Stomach (tissue), 9 donors: ENCODE data around the gene GMDS. TPM values are rescaled to one million over a fixed set of nuclear protein-coding genes. Genes with fewer than 3 reads are reported as not detected.

ENCODE experiments used
- DNase-seq, 2 donors: peaks; one replicate each; pipeline versions ENCODE4 v3.0.0 to v3.0.0-alpha.2; 2013 to 2019
- H3K27ac ChIP-seq, 5 donors: fragments of 200-600 bp in 4 of 5; sonication (generic) in 4 of 5; one replicate each; pipeline ENCODE4 v1.5.1; 2013 to 2019; ENCODE audit warnings: mild to moderate bottlenecking in 1 of 5, moderate library complexity in 1 of 5
- H3K27me3 ChIP-seq, 3 donors: fragments of 200-600 bp; sonication (generic); one replicate each; pipeline ENCODE4 v1.5.1; 2017 to 2019; ENCODE audit warnings: mixed run types in 1 of 3
- H3K36me3 ChIP-seq, 4 donors: fragments of 200-600 bp; sonication (generic); 1 replicate in 3 of 4; 2 replicates in 1 of 4; pipeline ENCODE4 v1.5.1; 2016 to 2019
- H3K4me1 ChIP-seq, 4 donors: fragments of 200-600 bp; sonication (generic); one replicate each; pipeline ENCODE4 v1.5.1; 2016 to 2019
- H3K4me3 ChIP-seq, 4 donors: fragments of 200-600 bp; sonication (generic) in 3 of 4; one replicate each; pipeline ENCODE4 v1.5.1; 2016 to 2019; ENCODE audit warnings: mild to moderate bottlenecking in 1 of 4
- H3K9me3 ChIP-seq, 4 donors: fragments of 200-600 bp; sonication (generic); one replicate each; pipeline ENCODE4 v1.5.1; 2016 to 2019
- CTCF ChIP-seq, 7 experiments: fragments of 450-650 bp in 4 of 7; fragments of 200-600 bp in 3 of 7; sonication (generic) in 3 of 7; IDR thresholded peaks; one replicate each; pipeline ENCODE4 v1.5.1; 2016 to 2019; ENCODE audit warnings: antibody characterized with exemption in 7 of 7, control low read depth in 2 of 7, mild to moderate bottlenecking in 1 of 7
- EP300 ChIP-seq: sonication (generic); formaldehyde crosslinking; IDR thresholded peaks from one replicate; pipeline ENCODE4 v1.6.1; 2017; ENCODE audit warnings: antibody characterized with exemption
- POLR2A ChIP-seq, 4 donors: fragments of 450-650 bp; IDR thresholded peaks; one replicate each; pipeline ENCODE4 v1.6.1; 2016; ENCODE audit warnings: antibody characterized with exemption in 4 of 4, control low read depth in 2 of 4, mild to moderate bottlenecking in 1 of 4, moderate library complexity in 1 of 4
- POLR2AphosphoS5 ChIP-seq, 3 donors: sonication (generic); formaldehyde crosslinking; IDR thresholded peaks; one replicate each; pipeline ENCODE4 v1.6.1; 2016; ENCODE audit warnings: antibody characterized with exemption in 3 of 3
- WGBS, 5 donors: extraction: QIAGEN DNeasy Blood & Tissue Kit in 3 of 5; methylation state at CpG; one replicate each; pipeline versions ENCODE4 v1.1.5 to v1.1.7; 2013 to 2018; 5-methylcytosine and 5-hydroxymethylcytosine counted together
- intact Hi-C: fragments of 100-400 bp; cut with DNase I; formaldehyde crosslinking; loops from one replicate; pipeline ENCODE4 v1.15.1; 2023; ENCODE audit warnings: low total_unique reads
- polyA plus RNA-seq, 3 donors: library from polyadenylated mRNA; stranded (reverse); fragments of 200-250 nt; gene quantifications; one replicate each; pipeline ENCODE4 v1.2.3, GENCODE V29; 2013
- total RNA-seq, 5 donors: library from RNA; depleted of rRNA; stranded (reverse); fragments of >200 nt; gene quantifications; one replicate each; pipeline versions ENCODE4 v1.1.0 to v1.2.3, GENCODE V29; 2014 to 2016
- donor health status: healthy with polysubstance abuse.
- donor health status: Bipolar disorder and iron deficiency.
- donor health status: healthy.

The GMDS gene
- total and polyA plus RNA-seq, 8 donors, result 83.7 to 262 (median 121) TPM

- intact Hi-C loops, result no loop called here
- DNase-seq, result no peak
- Histone ChIP-seq H3K9me3 (no peaks in the 10 kb centered on the region), H3K27me3 (no peaks in the 10 kb centered on the region), H3K27ac (no peak overlapping the region), H3K36me3 (no peaks in the 10 kb centered on the region), H3K4me3 (no peak overlapping the region), H3K4me1 (peaks cover 0 to 15% (median 7%) of the 10 kb centered on the region in 4 donors)
- TF ChIP-seq POLR2AphosphoS5 (IDR thresholded peaks at IDR 0.05), result no peak
- no peak for TF ChIP-seq POLR2A (IDR thresholded peaks at IDR 0.05)
- WGBS, 5 donors, result 87 to 96% (median 92%) methylated on average over 14 of the region's 14 CpGs
Observed at GRCh38 chr6:1645466-1646185, 599.8 kb downstream of the GMDS start.

- H3K27me3 ChIP-seq, result no peaks in the 10 kb centered on the region
- peaks cover 0 to 15% (median 7%) of the 10 kb centered on the region in 4 donors for H3K4me1 ChIP-seq
- DNase-seq, result no peak
- 81 to 90% (median 86%) methylated on average over 11 to 12 of the region's 12 CpGs for WGBS, 5 donors
- H3K36me3 ChIP-seq, result peaks cover 0 to 5% (median 0%) of the 10 kb centered on the region in 4 donors
- no peak overlapping the region for H3K4me3 ChIP-seq
- H3K27ac ChIP-seq, result no peak overlapping the region
- H3K9me3 ChIP-seq, result no peaks in the 10 kb centered on the region
- TF ChIP-seq POLR2A (IDR thresholded peaks at IDR 0.05) (no peak), POLR2AphosphoS5 (IDR thresholded peaks at IDR 0.05) (no peak), EP300 (no peak), CTCF (IDR thresholded peaks at IDR 0.05) (no peak)
- intact Hi-C loops, result no loop called here
Observed at GRCh38 chr6:1644516-1645060, 600.8 kb downstream of the GMDS start.

GRCh38 chr6:1643830-1644445 lies 601.5 kb downstream of the GMDS start:
- Histone ChIP-seq H3K9me3 (no peaks in the 10 kb centered on the region), H3K4me1 (peaks cover 0 to 15% (median 7%) of the 10 kb centered on the region in 4 donors), H3K36me3 (peaks cover 0 to 9% (median 2%) of the 10 kb centered on the region in 4 donors), H3K27me3 (no peaks in the 10 kb centered on the region), H3K27ac (no peak overlapping the region), H3K4me3 (no peak overlapping the region)
- intact Hi-C loops, result no loop called here
- no peak for DNase-seq
- WGBS, 5 donors, result 85 to 93% (median 91%) methylated on average over 12 to 18 of the region's 18 CpGs
- no peak for TF ChIP-seq EP300

GRCh38 chr6:1643111-1643510 lies 602.3 kb downstream of the GMDS start:
- peaks cover 0 to 9% (median 2%) of the 10 kb centered on the region in 4 donors for H3K36me3 ChIP-seq
- H3K9me3 ChIP-seq, result no peaks in the 10 kb centered on the region
- 75 to 82% (median 81%) methylated on average over 6 to 7 of the region's 7 CpGs for WGBS, 5 donors
- H3K27me3 ChIP-seq, result no peaks in the 10 kb centered on the region
- TF ChIP-seq POLR2AphosphoS5 (IDR thresholded peaks at IDR 0.05) (no peak), POLR2A (IDR thresholded peaks at IDR 0.05) (no peak), CTCF (IDR thresholded peaks at IDR 0.05) (no peak), EP300 (no peak)
- H3K4me3 ChIP-seq, result no peak overlapping the region
- no peak for DNase-seq
- no peak overlapping the region for H3K27ac ChIP-seq
- intact Hi-C loops, result no loop called here
- peaks cover 0 to 15% (median 7%) of the 10 kb centered on the region in 4 donors for H3K4me1 ChIP-seq

GRCh38 chr6:1641343-1641885 lies 604.0 kb downstream of the GMDS start:
- intact Hi-C loops, result no loop called here
- Histone ChIP-seq H3K4me1 (peaks cover 0 to 15% (median 10%) of the 10 kb centered on the region in 4 donors), H3K36me3 (peaks cover 0 to 9% (median 2%) of the 10 kb centered on the region in 4 donors), H3K4me3 (no peak overlapping the region), H3K27me3 (no peaks in the 10 kb centered on the region), H3K27ac (peak overlapping the region in 1 of 5 donors; percentile 21), H3K9me3 (no peaks in the 10 kb centered on the region)
- DNase-seq, result peak; percentile 85 to 87
- WGBS, 5 donors, result 48 to 75% (median 53%) methylated on average over 12 of the region's 12 CpGs
- TF ChIP-seq POLR2AphosphoS5 (IDR thresholded peaks at IDR 0.05), result peak in 2 of 3 donors; percentile 71 to 89
- no peak for TF ChIP-seq EP300
